Common myeloid progenitor, CD34-positive (primary cell): ENCODE measurements around the gene MYRIP.

ENCODE experiments used
- CTCF ChIA-PET: fragments of 350-600 bp; sonication (Branson Sonifier 250); formaldehyde crosslinking; loops from one replicate; lab custom pipeline; 2021; ENCODE audit warnings: antibody characterized with exemption; lab: Charles Lee
- POLR2A ChIA-PET: fragments of 350-600 bp; sonication (Branson Sonifier 250); formaldehyde crosslinking; loops from one replicate; lab custom pipeline; 2021; ENCODE audit warnings: antibody characterized with exemption; lab: Charles Lee
- DNase-seq, 3 donors: peaks; one replicate each; pipeline versions ENCODE4 v3.0.0 to v3.0.0-alpha.2; 2013
- H3K27ac ChIP-seq, 2 experiments: 1 replicate in 1 of 2; 2 replicates in 1 of 2; pipeline ENCODE4 v1.7.0; 2013; ENCODE audit warnings: inconsistent platforms in 2 of 2, low read length in 2 of 2, mild to moderate bottlenecking in 2 of 2, low read depth in 1 of 2, moderate library complexity in 1 of 2; ENCODE audit not compliant: severe bottlenecking in 2 of 2, insufficient read depth in 1 of 2, poor library complexity in 1 of 2
- H3K27me3 ChIP-seq, 5 experiments: replicated peaks in 2 of 5; 1 replicate in 3 of 5; 2 replicates in 2 of 5; pipeline versions ENCODE4 v1.6.1 to v1.7.0; 2013; ENCODE audit warnings: low read length in 4 of 5, mild to moderate bottlenecking in 2 of 5, moderate library complexity in 2 of 5, inconsistent platforms in 1 of 5; ENCODE audit not compliant: insufficient read depth in 5 of 5, control insufficient read depth in 4 of 5
- H3K36me3 ChIP-seq, 4 experiments: 1 replicate in 2 of 4; 2 replicates in 2 of 4; pipeline versions ENCODE4 v1.6.1 to v1.7.0; 2013; ENCODE audit warnings: low read length in 3 of 4, control low read depth in 1 of 4, mild to moderate bottlenecking in 1 of 4; ENCODE audit not compliant: control insufficient read depth in 4 of 4, insufficient read depth in 4 of 4
- H3K4me1 ChIP-seq, 4 experiments: 1 replicate in 3 of 4; 2 replicates in 1 of 4; pipeline versions ENCODE4 v1.6.1 to v1.7.1; 2013; ENCODE audit warnings: low read length in 3 of 4, mild to moderate bottlenecking in 3 of 4, control low read depth in 1 of 4, inconsistent platforms in 1 of 4, moderate library complexity in 1 of 4; ENCODE audit not compliant: control insufficient read depth in 4 of 4, insufficient read depth in 4 of 4; ENCODE audit errors: control extremely low read depth in 1 of 4
- H3K4me3 ChIP-seq, 7 experiments: 1 replicate in 4 of 7; 2 replicates in 3 of 7; pipeline versions ENCODE4 v1.5.1 to v1.7.0; 2013; ENCODE audit warnings: mild to moderate bottlenecking in 7 of 7, low read length in 6 of 7, moderate library complexity in 6 of 7, inconsistent platforms in 2 of 7, low read depth in 2 of 7, control low read depth in 1 of 7; ENCODE audit not compliant: insufficient read depth in 4 of 7, control insufficient read depth in 1 of 7; ENCODE audit errors: extremely low read depth in 1 of 7
- H3K9me3 ChIP-seq, 5 experiments: 1 replicate in 4 of 5; 2 replicates in 1 of 5; pipeline versions ENCODE4 v1.6.1 to v1.7.1; 2013; ENCODE audit warnings: low read length in 4 of 5, mild to moderate bottlenecking in 2 of 5, inconsistent platforms in 1 of 5, low read depth in 1 of 5, moderate library complexity in 1 of 5; ENCODE audit not compliant: control insufficient read depth in 4 of 5, insufficient read depth in 2 of 5; ENCODE audit errors: control extremely low read depth in 1 of 5
- WGBS: methylation state at CpG from one replicate; pipeline ENCODE4 v1.1.5; 2013; ENCODE audit not compliant: insufficient coverage; 5-methylcytosine and 5-hydroxymethylcytosine counted together

Gene MYRIP

DNA sequence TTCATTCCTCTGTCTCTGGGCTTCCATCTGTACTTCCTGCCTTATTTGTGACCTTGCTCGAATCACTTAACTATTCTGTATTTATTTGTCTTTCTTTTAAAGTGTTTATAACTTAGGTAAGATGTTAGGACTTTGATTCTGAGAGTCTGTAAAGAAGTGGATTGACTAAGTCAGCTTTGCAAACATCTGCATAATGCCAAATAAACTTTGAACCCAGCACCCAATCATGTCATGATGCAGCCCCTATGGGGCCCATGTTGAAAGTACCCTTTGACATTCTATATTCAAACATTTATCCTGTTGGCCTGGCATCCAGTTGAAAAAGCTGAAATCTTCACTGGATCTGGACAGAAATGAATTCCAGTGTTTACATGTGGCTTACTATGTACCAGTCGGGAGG, 3.8 kb upstream of the MYRIP start:
- WGBS, result no CpG with 5 or more reads among the region's 2 CpGs
- ChIA-PET POLR2A (no interaction called here), CTCF (no interaction called here)
- H3K4me1 ChIP-seq, result peaks cover 0 to 20% (median 16%) of the 10 kb centered on the region in 4 experiments
- DNase-seq, result no peak
- no peak overlapping the region for H3K4me3 ChIP-seq
- H3K9me3 ChIP-seq, result no peaks in the 10 kb centered on the region
- no peak overlapping the region for H3K27ac ChIP-seq
- no peaks in the 10 kb centered on the region for H3K36me3 ChIP-seq
- H3K27me3 ChIP-seq, result peaks cover 0 to 41% (median 29%) of the 10 kb centered on the region in 5 experiments

DNA sequence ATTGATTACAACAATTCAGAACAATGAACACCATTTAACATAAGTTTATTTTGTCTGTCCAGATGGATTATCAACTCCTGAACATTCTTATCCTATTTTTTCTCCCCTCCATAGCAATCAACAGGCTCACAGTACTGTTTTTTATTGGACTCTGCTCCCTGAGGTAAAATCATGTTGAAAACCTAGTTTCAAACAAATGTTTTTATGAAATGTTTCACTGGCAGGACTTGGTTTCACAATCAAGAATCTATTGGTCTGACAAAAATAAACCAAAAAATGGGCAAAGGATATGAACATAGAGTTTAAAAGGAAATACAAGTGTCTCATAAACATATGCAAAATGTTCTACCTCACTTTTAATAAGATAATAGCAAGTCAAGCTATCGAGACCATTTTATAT, 2.6 kb upstream of the MYRIP start:
- no CpG with 5 or more reads among the region's 1 CpG for WGBS
- Histone ChIP-seq H3K27me3 (peaks cover 6 to 52% (median 40%) of the 10 kb centered on the region in 5 experiments), H3K4me3 (no peak overlapping the region), H3K27ac (no peak overlapping the region), H3K4me1 (peaks cover 0 to 23% (median 18%) of the 10 kb centered on the region in 4 experiments), H3K9me3 (no peaks in the 10 kb centered on the region), H3K36me3 (no peaks in the 10 kb centered on the region)
- DNase-seq, result no peak
- CTCF ChIA-PET, result no interaction called here
- POLR2A ChIA-PET, result no interaction called here

DNA sequence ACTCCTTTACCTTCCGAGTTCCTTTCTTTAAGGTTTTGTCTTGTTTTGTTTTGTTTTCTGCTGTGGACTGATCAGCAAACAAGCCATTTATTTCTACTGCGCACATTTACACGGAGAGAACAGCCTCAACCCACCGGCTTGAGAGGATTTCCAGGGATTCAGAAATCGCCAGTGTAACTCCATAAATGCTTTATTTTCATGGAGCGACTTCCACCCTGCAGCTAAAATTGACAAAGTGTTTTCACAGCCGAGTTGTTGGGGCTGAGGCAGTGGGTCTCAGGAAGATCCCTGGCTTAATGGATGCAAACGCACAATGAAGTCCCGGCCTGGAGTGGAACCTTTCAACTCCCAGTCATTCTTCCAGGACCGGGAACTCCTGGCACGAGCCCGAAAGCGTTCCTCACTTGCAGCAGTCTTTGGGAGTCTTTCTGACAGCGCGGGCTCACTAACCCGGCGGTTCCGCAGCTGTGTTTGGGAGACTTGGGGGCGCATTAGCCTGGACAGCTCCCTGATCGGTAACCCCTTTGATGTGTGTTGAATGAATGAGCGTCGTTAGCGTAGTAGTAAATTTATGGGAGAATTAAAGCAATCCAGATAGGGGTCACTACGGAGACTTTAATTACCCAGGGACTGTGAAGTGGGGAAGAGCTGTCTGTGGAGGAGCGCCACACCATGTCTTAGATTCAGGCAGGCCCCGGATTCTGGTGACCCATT, 785 bp upstream of the MYRIP start:
- H3K4me3 ChIP-seq, result peak overlapping the region in 6 of 7 experiments; percentile 25 to 70 (median 58)
- WGBS, result 13% methylated on average over 20 of the region's 26 CpGs

DNA sequence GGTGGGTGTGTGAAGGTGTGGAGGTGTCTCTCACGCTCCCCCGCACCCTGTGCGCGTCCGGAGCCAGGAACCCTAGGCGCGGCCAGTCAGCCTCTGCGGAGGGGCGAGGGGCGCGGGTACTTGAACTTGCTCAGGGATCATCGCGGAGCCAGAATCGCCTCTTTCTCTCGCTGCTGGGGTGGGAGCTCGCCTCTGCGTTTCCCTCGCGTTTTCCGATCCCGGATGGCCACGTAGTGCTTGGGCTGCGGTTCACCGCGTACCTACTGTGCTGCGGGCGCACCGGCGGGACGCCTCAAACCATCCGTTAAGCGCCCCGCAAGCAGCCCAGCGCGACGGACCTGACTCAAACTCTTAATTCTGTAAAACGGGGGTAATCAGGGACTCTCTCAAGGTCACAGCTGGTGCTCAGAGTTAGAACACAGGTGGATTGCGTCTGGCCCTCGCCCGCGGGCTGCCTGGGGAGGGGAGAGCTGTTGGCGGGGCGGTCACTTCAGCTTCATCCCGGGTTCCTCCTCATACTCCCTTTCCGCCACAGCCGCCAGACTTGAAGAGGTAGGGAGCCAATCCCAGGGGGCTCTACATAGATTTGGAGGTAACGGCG, 686 bp downstream of the MYRIP start:
- H3K36me3 ChIP-seq, result no peaks in the 10 kb centered on the region
- DNase-seq, result peak in 2 of 3 donors; percentile 46 to 60
- peaks cover 0 to 23% (median 18%) of the 10 kb centered on the region in 4 experiments for H3K4me1 ChIP-seq
- no peaks in the 10 kb centered on the region for H3K9me3 ChIP-seq
- peaks cover 11 to 69% (median 39%) of the 10 kb centered on the region in 5 experiments for H3K27me3 ChIP-seq
- POLR2A ChIA-PET, result interaction anchor here (0.7 kb wide), 1 partner anchor 500 kb away, joined by 4 read pairs; the partner anchor contains the start of gene EIF1B
- no peak overlapping the region for H3K27ac ChIP-seq
- CTCF ChIA-PET, result no interaction called here
- peak overlapping the region; percentile 10 to 70 (median 63) for H3K4me3 ChIP-seq
- WGBS, result under 1% methylated on average over 38 of the region's 48 CpGs

More for the DNA sequence above, 785 bp upstream of the MYRIP start:
- POLR2A ChIA-PET, result no interaction called here
- Histone ChIP-seq H3K36me3 (no peaks in the 10 kb centered on the region), H3K4me1 (peaks cover 0 to 23% (median 18%) of the 10 kb centered on the region in 4 experiments), H3K27ac (no peak overlapping the region), H3K9me3 (no peaks in the 10 kb centered on the region), H3K27me3 (peaks cover 11 to 66% (median 40%) of the 10 kb centered on the region in 5 experiments)
- peak; percentile 21 to 79 (median 72) for DNase-seq
- CTCF ChIA-PET, result no interaction called here

GRCh38 chr3:39810647-39811161, 1.3 kb downstream of the MYRIP start:
- H3K9me3 ChIP-seq, result no peaks in the 10 kb centered on the region
- peak in 2 of 3 donors; percentile 18 to 30 for DNase-seq
- H3K27me3 ChIP-seq, result peaks cover 11 to 66% (median 36%) of the 10 kb centered on the region in 5 experiments
- CTCF ChIA-PET, result no interaction called here
- 8% methylated on average over 10 of the region's 16 CpGs for WGBS
- no peaks in the 10 kb centered on the region for H3K36me3 ChIP-seq
- H3K4me3 ChIP-seq, result peak overlapping the region in 4 of 7 experiments; percentile 47 to 70 (median 66)
- peaks cover 0 to 23% (median 18%) of the 10 kb centered on the region in 4 experiments for H3K4me1 ChIP-seq
- POLR2A ChIA-PET, result interaction anchor here (0.7 kb wide), 1 partner anchor 499 kb away, joined by 4 read pairs; the partner anchor contains the start of gene EIF1B
- H3K27ac ChIP-seq, result no peak overlapping the region

DNA sequence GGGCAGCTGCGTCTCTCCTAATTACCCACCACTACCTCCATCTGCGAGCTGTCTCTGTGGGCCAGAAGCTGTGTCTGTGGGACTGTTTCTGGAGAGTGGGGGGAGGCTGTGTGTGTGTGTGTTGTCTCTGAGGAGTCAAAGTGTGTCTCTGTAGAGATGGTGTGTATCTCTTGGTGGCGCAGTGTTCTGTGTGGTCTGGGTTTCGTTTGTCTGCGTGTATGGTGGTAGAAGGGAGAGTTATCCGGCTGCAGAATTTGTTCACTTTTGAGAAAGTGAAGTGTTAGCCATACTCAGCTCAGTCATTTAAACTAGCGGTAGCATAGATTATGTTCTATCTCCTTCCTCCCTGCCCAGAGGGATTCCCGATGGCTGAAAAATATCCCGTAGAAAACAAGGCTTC, 2.2 kb downstream of the MYRIP start:
- ChIA-PET POLR2A (no interaction called here), CTCF (interaction anchor here (1.2 kb wide), 1 partner anchor 27 kb away, joined by 4 read pairs; no protein-coding TSS in a partner anchor)

More for the DNA sequence above, 2.2 kb downstream of the MYRIP start:
- H3K4me3 ChIP-seq, result no peak overlapping the region
- peaks cover 0 to 23% (median 18%) of the 10 kb centered on the region in 4 experiments for H3K4me1 ChIP-seq
- 92% methylated on average over 7 of the region's 9 CpGs for WGBS
- H3K9me3 ChIP-seq, result no peaks in the 10 kb centered on the region
- no peak overlapping the region for H3K27ac ChIP-seq
- no peak for DNase-seq
- H3K27me3 ChIP-seq, result peaks cover 11 to 60% (median 36%) of the 10 kb centered on the region in 5 experiments
- H3K36me3 ChIP-seq, result no peaks in the 10 kb centered on the region
